SKM-1 treated with dmso at 0.1 percent for 144 hours (cell line): Measurements from ENCODE around the gene MIA.
"Not testable (repeated sequence)": the region's sequence is repeated elsewhere in the genome, so short reads cannot be mapped to it uniquely, and the experiment has no call there.

Source experiments
- DNase-seq: peaks from one replicate; lab custom pipeline; 2025; ENCODE audit not compliant: unreplicated experiment; lab: John Stamatoyannopoulos, UW

Gene MIA

DNA sequence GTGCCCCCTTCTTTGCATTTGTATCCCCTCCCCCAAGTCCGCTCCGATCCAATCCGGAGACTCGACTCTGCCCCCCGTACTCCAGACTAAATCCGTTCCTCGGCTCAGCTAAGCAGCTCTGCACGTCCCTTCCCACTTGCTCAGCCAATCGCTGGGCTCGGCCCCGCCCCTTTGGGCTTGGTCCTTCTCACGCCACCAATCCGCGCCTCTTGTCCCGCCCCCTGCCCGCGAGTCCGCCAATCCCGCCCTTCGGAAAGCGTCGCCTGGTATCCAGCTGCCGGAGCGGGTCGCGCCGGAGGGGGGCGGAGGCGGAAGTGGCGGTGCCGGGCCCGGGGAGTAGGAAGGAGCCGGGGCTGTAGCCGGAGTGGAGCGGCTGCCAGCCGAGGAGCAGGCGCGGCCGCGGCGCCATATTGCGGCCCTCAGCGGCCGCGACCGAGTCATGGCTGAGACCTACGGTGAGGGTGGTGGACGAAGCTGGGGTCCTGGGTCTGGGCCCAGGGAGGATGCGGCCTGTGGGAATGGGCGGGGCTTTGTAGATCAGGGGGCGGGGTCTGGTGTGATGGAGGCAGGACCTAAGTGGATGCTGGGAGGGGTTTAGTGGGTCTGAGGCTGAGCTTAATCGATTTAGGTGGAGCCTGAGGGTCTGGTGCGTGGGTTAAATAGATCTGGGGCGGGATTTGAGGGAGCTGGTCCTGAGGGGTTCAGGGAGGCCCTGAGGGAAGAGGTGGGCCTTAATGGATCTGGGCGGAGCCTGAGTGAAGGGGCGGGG lies 2.8 kb downstream of the MIA start, which contains the start of gene RAB4B:
TSS of gene RAB4B (plus strand) at position 311 of the 769 bp plus-strand sequence. CDS start at position 440, 129 bp downstream.
- peak; percentile 99 for DNase-seq

DNA sequence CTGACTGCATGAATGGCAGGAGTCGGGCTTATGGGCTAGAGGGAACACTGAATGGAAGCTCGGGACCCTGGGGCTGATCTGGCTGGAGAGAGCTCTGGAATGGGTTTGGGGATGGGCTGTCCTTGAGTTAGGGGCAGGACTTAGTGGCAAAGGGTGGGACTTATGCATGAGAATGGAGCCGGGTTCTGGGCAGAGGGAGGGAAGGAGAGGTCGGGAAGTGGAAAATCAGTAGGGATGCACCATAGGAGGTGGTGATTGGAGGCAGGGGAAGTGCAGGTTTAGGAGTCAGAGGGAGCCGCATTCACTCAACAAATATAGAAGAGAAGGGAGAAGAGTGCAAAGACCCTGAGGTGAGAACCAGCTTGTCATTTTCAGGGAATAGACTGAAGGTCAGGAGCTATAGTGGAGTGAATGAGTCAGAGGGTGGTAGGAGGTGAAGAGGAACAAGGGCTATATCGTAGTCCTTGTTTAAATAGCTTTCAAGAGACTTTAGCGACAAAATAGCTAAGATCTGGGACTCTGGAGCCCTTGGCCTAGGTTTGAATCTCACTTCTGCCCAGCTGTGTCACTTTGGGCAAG lies 3.5 kb downstream of the MIA start:
- DNase-seq = no peak

DNA sequence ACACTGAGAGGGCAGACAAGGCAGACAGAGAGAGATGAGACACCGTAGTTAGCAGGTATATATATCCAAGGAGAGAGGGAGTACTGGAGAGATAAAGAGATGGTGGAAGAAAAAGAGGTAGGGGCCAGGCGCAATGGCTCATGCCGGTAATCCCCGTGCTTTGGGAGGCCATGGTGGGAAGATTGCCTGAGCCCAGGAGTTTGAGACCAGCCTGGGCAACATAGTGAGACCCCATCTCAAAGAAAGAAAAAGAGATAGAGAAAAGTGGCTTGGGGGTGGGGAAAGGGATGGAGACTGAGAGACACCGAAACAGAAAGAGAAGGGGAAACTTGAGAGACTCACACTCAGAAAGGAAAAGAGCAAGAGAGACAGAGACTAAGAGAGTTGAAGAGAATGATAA lies 5.3 kb downstream of the MIA start:
- DNase-seq = no peak

DNA sequence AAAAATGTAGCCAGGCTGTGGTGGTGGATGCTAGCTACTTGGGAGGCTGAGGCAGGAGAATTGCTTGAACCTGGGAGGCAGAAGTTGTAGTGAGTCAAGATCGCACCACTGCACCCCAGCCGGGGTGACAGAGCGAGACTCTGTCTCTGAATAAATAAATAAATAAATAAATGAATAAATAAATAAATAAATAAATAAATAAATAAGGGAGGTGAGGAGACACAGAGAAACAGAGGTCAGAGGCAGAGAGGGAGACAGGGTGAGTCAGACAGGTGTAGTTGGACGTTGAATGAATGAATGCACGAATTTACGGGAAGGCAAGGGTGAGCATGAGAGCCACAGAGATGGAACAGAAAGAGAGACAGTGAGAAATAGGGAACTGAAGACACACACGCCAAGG lies 5.8 kb downstream of the MIA start:
- DNase-seq = no peak

DNA sequence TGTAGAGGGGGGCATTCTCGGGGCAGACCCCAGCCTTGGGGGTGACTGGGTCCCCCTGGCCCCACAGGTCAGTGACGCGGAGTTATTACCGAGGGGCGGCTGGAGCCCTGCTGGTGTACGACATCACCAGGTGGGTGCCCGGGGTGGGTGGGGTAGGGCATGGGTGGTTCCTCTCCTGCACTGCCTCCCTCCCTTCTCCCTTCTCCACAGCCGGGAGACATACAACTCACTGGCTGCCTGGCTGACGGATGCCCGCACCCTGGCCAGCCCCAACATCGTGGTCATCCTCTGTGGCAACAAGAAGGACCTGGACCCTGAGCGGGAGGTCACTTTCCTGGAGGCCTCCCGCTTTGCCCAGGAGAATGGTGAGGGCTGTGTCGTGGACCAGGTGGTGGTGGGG lies 8.4 kb downstream of the MIA start:
- no peak for DNase-seq

DNA sequence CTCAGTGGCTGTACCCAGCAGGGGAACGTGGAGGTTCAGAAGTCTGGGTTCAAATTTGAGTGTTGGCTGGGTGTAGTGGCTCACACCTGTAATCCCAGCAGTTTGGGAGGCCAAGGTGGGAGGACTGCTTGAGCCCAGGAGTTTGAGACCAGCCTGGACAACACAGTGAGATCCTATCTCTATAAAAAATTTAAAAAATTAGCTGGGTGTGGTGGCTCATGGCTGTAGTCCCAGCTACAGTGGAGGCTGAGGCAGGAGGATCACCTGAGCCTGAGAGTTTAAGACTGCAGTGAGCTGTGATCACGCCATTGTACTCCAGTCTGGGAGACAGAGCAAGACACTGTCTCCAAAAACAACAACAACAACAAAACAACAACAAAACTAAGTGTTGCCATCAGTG lies 8.8 kb downstream of the MIA start:
- not testable (repeated sequence) for DNase-seq

DNA sequence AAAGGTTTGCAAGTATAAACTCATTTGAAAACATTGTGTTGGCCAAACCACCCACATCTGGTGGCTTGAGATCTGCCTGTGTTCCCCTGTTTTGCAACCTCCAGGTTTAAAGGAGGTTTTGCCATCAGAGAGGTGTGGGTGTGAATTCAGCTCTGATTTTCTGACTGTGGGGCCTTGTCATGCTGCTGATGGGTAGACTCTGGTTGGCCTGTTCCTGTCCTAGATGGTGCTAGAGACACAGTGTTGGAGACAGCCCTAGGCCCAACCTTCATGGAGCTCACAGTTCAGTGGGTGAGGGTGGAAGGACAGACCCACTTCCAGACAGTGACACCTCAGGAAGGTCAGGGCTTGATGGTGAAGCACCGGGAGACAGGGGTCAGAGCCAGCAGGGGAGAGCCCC lies 10.2 kb downstream of the MIA start:
- DNase-seq = no peak

DNA sequence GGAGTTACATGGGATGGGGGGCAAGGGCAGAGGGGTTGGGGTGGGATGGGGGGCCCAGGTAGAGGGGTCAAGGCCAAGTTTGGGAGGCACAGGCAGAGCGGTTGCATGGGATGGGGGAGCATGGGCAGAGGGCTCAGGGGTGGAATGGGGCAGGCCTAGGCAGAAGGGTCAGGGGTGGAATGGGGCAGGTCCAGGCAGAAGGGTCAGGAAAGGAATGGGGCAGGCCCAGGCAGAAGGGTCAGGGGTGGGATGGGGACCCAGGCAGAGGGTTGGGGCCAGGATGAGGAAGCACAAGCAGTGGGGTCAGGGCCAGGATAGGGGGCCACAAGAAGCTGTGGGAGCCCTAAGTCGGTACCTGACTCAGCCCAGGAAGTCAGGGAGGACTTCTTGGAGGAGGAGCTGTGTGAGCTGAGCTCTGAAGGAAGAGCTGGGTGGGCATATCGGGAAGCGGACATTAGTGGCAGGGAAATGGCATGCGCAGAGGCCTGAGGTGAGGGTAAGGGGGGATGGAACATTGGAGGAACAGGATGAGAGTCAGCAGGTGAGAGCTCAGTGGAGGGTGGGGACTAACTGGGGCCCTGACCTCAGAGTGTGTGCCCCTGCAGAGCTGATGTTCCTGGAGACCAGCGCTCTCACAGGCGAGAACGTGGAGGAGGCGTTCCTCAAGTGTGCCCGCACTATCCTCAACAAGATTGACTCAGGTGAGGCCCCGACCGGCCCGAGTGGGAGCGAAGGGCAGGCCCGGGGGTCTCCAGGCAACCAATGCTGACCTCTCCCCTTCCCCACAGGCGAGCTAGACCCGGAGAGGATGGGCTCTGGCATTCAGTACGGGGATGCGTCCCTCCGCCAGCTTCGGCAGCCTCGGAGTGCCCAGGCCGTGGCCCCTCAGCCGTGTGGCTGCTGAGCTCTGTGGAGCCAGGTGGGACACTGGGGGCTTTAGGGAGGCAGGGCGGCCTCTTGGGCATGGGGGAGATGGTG lies 11.0 kb downstream of the MIA start:
- no peak for DNase-seq

DNA sequence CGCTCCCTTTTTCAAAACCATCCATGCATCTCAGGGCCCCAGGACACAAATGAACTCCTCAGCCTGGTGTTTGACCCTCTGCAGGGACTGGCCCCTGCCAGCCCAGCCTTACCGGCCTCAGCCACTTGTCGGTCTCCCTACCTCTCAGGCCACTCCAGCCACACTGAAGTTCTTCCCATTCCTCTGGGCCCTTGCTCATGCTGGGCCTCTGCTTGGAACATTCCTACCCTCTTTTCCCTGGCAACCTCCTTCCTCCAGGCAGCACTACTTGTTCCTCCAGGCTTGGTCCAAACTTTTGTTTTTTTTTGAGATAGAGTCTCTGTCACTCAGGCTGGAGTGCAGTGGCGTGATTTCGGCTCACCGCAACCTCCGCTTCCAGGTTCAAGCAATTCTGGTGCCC lies 16.0 kb downstream of the MIA start:
- DNase-seq = no peak

DNA sequence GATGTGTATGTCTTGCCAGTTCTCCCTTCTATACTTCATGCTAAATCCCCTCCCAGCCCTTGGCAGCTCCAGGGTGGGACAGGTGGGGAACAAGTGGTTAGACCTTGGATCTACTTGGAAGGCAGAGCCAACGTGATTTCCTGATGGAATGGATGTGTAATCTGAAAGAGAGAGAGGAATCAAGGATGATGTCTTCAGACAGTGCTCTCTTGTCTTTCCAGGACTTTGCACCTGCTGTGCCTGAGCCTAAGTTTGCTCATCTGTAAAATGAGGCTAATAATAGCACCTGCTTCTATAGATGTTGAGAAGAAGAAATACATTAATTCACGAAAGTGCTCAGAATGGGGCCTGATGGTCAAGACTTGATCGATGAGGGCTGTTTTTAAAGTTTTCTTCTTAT lies 16.7 kb downstream of the MIA start:
- no peak for DNase-seq

DNA sequence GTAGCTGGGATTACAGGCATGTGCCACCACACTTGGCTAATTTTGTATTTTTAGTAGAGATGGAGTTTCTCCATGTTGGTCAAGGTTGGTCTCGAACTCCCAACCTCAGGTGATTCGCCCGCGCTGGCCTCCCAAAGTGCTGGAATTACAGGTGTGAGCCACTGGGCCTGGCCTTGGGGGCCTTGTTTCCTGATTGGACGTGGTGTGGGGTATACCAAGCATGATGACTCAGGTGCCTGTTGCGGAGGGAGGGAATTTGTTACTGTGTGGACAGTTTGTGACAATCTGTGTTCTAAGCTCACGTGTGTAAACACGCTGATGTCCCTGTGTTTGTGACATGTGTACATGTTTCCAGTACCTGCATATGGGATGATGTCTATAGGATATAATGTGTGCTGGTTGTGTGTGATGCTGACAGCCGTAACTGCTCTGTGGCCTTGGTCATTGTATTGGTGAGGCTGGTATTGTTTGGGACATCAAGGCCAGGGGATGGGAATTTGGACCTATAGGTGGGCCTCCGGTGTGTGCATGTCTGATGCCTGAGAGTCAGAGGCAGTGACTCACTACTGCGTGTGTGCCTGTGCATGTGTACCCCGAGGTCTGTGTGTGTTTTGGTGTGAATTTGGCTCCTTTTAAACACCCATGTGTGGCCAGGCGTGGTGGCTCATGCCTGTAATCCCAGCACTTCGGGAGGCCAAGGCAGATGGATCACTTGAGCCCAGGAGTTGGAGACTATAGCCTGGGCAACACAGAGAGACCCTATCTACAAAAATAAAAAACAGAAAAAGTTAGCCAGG lies 22.0 kb downstream of the MIA start:
- no peak for DNase-seq

DNA sequence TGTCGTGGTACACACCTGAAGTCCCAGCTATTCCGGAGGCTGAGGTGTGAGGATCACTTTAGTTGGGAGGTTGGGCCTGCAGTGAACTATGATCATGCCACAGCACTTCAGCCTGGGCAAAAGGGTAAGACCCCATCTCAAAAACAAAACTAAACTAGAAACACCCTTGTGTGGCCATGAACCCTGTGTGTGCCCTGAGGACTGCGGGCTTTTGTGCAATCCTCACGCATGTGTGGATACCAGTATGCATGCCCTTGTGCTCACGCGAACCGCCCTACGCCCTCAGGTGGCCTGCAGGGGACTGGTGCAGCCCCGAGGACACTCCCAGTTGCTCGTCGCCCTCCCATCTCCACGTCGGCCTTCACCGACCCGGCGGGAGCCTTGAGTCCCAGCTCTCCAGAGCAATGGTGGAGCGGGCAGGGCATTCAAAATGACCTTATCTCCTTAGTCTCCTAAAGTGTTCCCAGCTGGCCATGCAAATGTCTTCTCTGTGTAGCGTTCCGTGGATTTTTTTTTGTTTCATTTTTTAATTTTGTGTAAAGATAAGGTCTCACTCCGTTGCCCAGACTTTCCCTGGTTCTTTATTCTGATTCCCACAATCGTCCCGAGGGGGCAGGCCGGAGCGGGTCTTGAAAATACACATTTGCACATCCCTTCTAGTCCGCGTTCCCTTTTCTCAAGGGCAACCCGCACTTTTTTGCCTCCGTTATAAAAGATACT lies 22.8 kb downstream of the MIA start:
- DNase-seq = peak; percentile 84

DNA sequence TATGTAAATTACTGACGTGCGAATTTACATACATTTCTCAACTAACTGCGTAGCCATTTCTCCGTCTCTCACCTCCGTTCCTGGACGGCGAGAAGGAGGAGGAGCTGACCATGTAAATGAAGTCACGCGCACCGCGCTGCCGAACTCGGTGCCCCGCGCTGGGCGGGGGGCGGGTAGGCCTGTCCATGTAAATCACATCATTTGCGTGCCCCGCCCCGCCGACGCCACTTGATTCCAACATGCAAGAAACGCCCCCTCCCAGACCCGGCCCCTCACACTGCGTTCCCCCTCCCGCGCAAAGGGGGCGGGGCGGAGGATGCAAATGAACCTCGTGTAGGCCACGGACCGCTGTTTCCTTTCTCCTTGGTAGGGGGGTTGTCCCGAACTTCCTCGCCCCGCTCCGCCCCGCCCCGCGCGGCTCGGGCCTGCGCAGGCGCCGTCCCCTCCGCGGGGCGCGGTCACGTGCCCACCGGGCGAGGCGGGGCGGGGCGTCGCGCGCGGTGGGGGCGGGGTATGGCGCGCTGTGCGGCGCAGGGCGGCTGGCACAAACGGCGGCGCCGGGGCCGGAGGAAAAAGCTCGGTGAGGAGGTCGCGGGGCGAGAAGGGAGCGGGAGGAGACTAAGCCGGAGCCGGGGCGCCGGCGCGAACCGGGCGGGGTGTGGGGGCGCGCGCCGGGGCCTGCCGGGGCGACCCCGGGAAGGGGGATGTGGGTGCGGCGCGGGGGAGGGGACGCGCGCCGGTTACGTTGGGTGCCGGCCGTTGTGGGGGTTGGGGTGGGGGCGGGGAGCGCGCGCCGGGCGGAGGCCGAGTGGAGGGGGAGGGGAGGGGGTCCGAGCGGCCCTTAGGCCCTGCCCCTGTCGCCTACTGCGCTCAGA lies 23.6 kb downstream of the MIA start, which contains the start of gene EGLN2:
TSS of gene EGLN2 (plus strand) at position 509 of the 875 bp plus-strand sequence. CDS start 1,382 bp downstream, outside the sequence.
- peak; percentile 97 for DNase-seq

DNA sequence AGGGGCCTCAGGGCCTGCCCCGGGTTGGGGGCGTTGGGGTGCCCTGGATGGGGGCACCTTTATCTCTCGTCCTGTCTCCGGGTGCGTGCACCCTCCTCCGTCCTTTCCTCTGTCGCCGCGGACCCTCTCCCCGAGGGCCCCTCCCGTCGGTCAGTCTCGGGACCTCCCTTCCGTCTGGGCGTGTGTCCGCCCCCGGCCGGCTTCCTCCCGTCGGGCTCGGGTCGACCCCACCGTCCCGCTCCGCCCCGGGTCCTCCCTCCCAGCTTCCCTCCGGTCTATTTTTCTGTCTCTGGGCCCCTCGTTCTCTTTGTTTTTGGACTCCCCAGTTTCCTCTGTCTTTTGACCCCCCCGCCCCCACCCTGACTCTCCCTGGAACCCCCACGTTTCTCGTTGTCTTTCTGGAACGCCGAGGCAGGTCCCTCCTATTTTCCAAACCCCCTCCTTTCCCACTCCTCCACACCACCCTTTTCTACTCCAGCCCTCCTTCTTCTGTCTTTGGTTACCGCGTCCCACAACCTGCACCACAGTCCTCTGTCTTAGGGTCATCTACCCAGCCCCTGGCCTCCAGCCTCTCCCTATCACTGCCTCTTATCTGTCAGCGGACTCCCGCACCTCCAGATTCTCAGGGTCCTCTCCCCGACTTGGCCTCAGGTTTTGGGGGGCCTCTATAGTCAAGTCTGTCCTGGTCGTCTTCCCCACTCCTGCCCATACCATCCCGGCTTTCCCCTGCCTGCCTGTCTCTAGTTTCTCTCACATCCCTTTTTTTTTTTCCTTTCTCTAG lies 24.4 kb downstream of the MIA start:
- no peak for DNase-seq

DNA sequence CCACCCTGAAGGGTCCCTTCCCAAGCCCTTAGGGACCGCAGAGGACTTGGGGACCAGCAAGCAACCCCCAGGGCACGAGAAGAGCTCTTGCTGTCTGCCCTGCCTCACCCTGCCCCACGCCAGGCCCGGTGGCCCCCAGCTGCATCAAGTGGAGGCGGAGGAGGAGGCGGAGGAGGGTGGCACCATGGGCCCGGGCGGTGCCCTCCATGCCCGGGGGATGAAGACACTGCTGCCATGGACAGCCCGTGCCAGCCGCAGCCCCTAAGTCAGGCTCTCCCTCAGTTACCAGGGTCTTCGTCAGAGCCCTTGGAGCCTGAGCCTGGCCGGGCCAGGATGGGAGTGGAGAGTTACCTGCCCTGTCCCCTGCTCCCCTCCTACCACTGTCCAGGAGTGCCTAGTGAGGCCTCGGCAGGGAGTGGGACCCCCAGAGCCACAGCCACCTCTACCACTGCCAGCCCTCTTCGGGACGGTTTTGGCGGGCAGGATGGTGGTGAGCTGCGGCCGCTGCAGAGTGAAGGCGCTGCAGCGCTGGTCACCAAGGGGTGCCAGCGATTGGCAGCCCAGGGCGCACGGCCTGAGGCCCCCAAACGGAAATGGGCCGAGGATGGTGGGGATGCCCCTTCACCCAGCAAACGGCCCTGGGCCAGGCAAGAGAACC lies 25.1 kb downstream of the MIA start:
- DNase-seq = no peak

DNA sequence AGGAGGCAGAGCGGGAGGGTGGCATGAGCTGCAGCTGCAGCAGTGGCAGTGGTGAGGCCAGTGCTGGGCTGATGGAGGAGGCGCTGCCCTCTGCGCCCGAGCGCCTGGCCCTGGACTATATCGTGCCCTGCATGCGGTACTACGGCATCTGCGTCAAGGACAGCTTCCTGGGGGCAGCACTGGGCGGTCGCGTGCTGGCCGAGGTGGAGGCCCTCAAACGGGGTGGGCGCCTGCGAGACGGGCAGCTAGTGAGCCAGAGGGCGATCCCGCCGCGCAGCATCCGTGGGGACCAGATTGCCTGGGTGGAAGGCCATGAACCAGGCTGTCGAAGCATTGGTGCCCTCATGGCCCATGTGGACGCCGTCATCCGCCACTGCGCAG lies 25.7 kb downstream of the MIA start:
- DNase-seq = no peak

DNA sequence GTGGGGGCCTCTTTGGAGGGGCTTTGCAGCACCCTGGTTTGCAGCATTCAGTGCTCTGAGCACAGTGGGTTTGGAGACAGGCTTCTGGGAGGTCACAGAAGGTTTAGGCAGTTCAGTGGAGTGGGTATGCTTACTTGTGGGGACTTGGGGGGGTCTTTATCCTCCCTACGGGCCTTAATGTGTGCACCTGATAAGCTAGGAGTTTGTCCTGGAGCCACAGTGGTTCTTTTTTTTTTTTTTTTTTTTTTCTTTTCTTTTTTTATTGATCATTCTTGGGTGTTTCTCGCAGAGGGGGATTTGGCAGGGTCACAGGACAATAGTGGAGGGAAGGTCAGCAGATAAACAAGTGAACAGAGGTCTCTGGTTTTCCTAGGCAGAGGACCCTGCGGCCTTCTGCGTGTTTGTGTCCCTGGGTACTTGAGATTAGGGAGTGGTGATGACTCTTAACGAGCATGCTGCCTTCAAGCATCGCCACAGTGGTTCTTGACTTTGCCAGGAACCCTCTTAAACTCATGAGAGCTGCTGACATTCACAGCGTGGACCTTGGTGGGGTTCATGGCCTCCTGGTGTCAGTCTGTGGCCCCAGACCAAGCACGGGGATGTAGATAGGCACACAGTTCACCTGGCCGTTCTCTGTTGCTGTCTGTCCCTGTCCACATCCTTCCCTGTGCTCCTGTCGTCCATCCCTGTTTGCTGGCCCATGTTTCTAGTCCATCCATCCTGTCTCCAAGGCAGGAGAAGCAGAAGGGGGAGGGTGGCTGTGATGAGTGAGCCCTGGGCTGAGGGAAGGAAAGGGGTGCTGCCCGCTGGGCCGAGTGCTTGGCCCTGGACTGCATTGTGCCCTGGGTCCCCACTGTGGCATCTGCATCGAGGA lies 26.3 kb downstream of the MIA start:
- DNase-seq = no peak
